Measurements from ENCODE around the gene ASTL. TPM values are rescaled to one million over a fixed set of nuclear protein-coding genes. Genes with fewer than 3 reads are reported as not detected.
A peak's percentile ranks its signal among the peaks of the same experiment; 100 is the strongest.

The ASTL gene
- total and polyA plus RNA-seq, 9 of the 15 experiments (the other 6 are each of a cell fraction or from before 2014, with no cell fraction given) = not detected

- TF ChIP-seq REST (IDR thresholded peaks at IDR 0.05; ENCODE audit: borderline replicate concordance) (peak; percentile 88), REST (CRISPR knock-in tag; IDR thresholded peaks at IDR 0.05; ENCODE audit: low read depth) (no peak), HDAC8 (tag; IDR thresholded peaks at IDR 0.05) (no peak), ZNF436 (CRISPR knock-in tag; IDR thresholded peaks at IDR 0.05) (no peak), MTF1 (CRISPR knock-in tag; IDR thresholded peaks at IDR 0.05; ENCODE audit: borderline replicate concordance) (no peak)
Measured at GRCh38 chr2:96174251-96175144, 36.2 kb upstream of the ASTL start (continued).
